HepG2 (cell line): ENCODE data around the gene RAET1E. TPM values are rescaled to one million over a fixed set of nuclear protein-coding genes. Genes with fewer than 3 reads are reported as not detected.

Experiments
- ARNT ChIP-seq: fragments of 450-650 bp; IDR thresholded peaks from 2 replicates; pipeline ENCODE4 v1.6.1; 2017
- BORCS8-MEF2B ChIP-seq: sonication (generic); formaldehyde crosslinking; IDR thresholded peaks from 2 replicates; pipeline ENCODE4 v1.8.0; 2022; ENCODE audit warnings: mild to moderate bottlenecking, missing genetic modification reagents
- BRD4 ChIP-seq: sonication (generic); formaldehyde crosslinking; IDR thresholded peaks from 2 replicates; pipeline ENCODE4 v1.4.0; 2020; ENCODE audit warnings: missing genetic modification reagents
- CBX5 ChIP-seq: sonication (generic); formaldehyde crosslinking; IDR thresholded peaks from 2 replicates; pipeline ENCODE4 v1.4.0; 2020; ENCODE audit warnings: missing genetic modification reagents, borderline replicate concordance
- CEBPG ChIP-seq: IDR thresholded peaks from 2 replicates; pipeline ENCODE4 v1.6.1; 2016
- KAT7 ChIP-seq: IDR thresholded peaks from 2 replicates; pipeline ENCODE4 v1.6.1; 2018; ENCODE audit warnings: borderline replicate concordance, missing compliant biosample characterization
- MXI1 ChIP-seq: IDR thresholded peaks from 3 replicates; pipeline ENCODE4 v1.6.1; 2012; ENCODE audit warnings: low read depth, low read length, inconsistent platforms, borderline replicate concordance
- SKIL ChIP-seq: sonication (generic); formaldehyde crosslinking; IDR thresholded peaks from 2 replicates; pipeline ENCODE4 v1.8.0; 2022; ENCODE audit warnings: missing genetic modification reagents, mild to moderate bottlenecking, moderate library complexity, borderline replicate concordance
- SSRP1 ChIP-seq: IDR thresholded peaks from 2 replicates; pipeline ENCODE4 v1.6.1; 2016; ENCODE audit warnings: control low read depth
- TEF ChIP-seq: sonication (generic); formaldehyde crosslinking; IDR thresholded peaks from 2 replicates; pipeline ENCODE4 v1.5.0; 2020; ENCODE audit warnings: missing genetic modification reagents
- THAP9 ChIP-seq: sonication (generic); formaldehyde crosslinking; IDR thresholded peaks from 2 replicates; pipeline ENCODE4; 2020; ENCODE audit warnings: missing genetic modification reagents, mild to moderate bottlenecking, borderline replicate concordance
- THYN1 ChIP-seq: sonication (generic); formaldehyde crosslinking; IDR thresholded peaks from 2 replicates; pipeline ENCODE4 v1.8.1; 2023; ENCODE audit warnings: low read depth, mild to moderate bottlenecking, moderate library complexity, missing genetic modification reagents, borderline replicate concordance
- ZBTB46 ChIP-seq: sonication (generic); formaldehyde crosslinking; IDR thresholded peaks from 2 replicates; pipeline ENCODE4 v1.4.0; 2020; ENCODE audit warnings: mild to moderate bottlenecking, missing genetic modification reagents, borderline replicate concordance
- ZNF20 ChIP-seq: sonication (generic); formaldehyde crosslinking; IDR thresholded peaks from 2 replicates; pipeline ENCODE4 v1.4.0; 2020; ENCODE audit warnings: mild to moderate bottlenecking, moderate library complexity, missing genetic modification reagents
- ZNF235 ChIP-seq: sonication (generic); formaldehyde crosslinking; IDR thresholded peaks from 2 replicates; pipeline ENCODE4 v1.8.1; 2023; ENCODE audit warnings: mild to moderate bottlenecking, missing genetic modification reagents, borderline replicate concordance
- polyA plus RNA-seq, 8 experiments: library from polyadenylated mRNA; depleted of rRNA in 3 of 8; stranded (reverse) in 7 of 8; unstranded in 1 of 8; fragments of >200 nt; fragmentation: Illumina TruSeq in 4 of 8; extraction: Trizol in 4 of 8; gene quantifications; 2 replicates each; pipeline versions ENCODE4 v1.2.1 to v1.2.3, GENCODE V29; 2011 to 2016; ENCODE audit warnings: low read depth in 4 of 8, missing spikeins in 1 of 8, mixed read lengths in 1 of 8; ENCODE audit not compliant: insufficient read depth in 1 of 8
- total RNA-seq, 5 experiments: library from RNA; depleted of rRNA; stranded (reverse); fragments of >200 nt; fragmentation: Illumina TruSeq; extraction: Trizol; gene quantifications; 2 replicates each; pipeline ENCODE4 v1.2.3, GENCODE V29; 2016; ENCODE audit warnings: low read depth in 1 of 5
- TF ChIP-seq, protein P1 (sequence below): sonication (generic); formaldehyde crosslinking; IDR thresholded peaks from 2 replicates; pipeline ENCODE4 v1.4.0; 2020; ENCODE audit warnings: missing genetic modification reagents, borderline replicate concordance

The RAET1E gene
- total and polyA plus RNA-seq, 2 of the 13 experiments (the other 11 are each of a cell fraction or from before 2014, with no cell fraction given), result not detected

DNA sequence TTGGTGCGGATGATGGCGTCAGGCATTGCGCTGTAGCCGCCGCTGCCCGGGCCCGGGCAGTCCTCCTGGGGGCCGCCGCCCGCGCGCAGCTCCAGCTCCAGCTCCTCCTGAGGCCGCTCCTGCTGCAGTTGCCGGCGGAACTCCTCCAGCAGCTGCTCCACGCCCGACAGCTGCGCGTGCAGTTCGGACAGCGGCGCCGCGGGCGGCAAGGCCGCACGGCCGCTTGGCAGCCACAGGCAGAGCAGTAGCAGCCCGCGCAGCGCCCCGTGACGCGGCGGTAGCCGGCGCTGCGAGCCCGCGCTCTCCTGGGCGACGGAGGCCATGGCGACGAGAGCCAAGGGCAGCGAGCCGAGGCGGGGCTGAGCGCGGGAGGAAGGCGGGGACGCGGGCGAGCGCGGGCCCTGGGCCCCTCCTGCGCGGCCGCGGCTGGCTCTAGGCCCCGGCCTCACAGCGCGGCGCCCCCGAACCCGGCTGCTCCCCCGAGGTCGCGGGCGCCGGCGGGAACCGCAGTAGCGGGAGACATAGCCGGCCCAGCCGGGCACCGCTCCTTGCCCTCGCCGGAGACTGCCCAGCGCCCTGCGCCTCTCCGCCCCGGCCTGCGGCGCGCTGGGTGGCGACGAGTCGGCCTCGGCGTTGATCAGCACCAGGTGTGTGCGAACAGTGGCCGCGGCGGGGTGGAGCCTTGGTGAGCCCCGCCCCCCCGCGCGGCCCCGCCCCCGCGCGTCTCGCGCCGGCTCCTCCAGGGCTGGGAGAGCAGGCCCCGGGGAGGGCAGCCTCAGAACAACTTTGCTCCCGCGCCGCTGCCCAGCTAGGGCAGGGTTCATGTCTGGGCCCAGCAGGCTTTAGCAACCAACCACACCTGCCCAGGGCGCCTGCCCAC is 34.0 kb downstream of the RAET1E start, which contains the start of gene LRP11 (continued):
- TF ChIP-seq, protein P1, sequence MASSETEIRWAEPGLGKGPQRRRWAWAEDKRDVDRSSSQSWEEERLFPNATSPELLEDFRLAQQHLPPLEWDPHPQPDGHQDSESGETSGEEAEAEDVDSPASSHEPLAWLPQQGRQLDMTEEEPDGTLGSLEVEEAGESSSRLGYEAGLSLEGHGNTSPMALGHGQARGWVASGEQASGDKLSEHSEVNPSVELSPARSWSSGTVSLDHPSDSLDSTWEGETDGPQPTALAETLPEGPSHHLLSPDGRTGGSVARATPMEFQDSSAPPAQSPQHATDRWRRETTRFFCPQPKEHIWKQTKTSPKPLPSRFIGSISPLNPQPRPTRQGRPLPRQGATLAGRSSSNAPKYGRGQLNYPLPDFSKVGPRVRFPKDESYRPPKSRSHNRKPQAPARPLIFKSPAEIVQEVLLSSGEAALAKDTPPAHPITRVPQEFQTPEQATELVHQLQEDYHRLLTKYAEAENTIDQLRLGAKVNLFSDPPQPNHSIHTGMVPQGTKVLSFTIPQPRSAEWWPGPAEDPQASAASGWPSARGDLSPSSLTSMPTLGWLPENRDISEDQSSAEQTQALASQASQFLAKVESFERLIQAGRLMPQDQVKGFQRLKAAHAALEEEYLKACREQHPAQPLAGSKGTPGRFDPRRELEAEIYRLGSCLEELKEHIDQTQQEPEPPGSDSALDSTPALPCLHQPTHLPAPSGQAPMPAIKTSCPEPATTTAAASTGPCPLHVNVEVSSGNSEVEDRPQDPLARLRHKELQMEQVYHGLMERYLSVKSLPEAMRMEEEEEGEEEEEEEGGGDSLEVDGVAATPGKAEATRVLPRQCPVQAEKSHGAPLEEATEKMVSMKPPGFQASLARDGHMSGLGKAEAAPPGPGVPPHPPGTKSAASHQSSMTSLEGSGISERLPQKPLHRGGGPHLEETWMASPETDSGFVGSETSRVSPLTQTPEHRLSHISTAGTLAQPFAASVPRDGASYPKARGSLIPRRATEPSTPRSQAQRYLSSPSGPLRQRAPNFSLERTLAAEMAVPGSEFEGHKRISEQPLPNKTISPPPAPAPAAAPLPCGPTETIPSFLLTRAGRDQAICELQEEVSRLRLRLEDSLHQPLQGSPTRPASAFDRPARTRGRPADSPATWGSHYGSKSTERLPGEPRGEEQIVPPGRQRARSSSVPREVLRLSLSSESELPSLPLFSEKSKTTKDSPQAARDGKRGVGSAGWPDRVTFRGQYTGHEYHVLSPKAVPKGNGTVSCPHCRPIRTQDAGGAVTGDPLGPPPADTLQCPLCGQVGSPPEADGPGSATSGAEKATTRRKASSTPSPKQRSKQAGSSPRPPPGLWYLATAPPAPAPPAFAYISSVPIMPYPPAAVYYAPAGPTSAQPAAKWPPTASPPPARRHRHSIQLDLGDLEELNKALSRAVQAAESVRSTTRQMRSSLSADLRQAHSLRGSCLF (CRISPR knock-in tag), result no peak
- no peak for TF ChIP-seq THAP9 (CRISPR knock-in tag)
- TF ChIP-seq BORCS8-MEF2B (CRISPR knock-in tag), result peak; percentile 83; the same call in 1 of the 2 replicates
- peak; percentile 82; the same call in 1 of the 3 replicates for TF ChIP-seq MXI1
- TF ChIP-seq CBX5 (CRISPR knock-in tag), result no peak
- TF ChIP-seq CEBPG (CRISPR knock-in tag), result no peak
- TF ChIP-seq ARNT, result no peak
- peak; percentile 45; the same call in 1 of the 2 replicates for TF ChIP-seq KAT7
- TF ChIP-seq SSRP1 (CRISPR knock-in tag), result no peak
- TF ChIP-seq ZNF20 (CRISPR knock-in tag), result no peak
- no peak for TF ChIP-seq THYN1
- no peak for TF ChIP-seq TEF (CRISPR knock-in tag)
- TF ChIP-seq ZBTB46 (CRISPR knock-in tag), result 0 out of 2 replicates have a peak, but pooled peaks have one; percentile 55
- no peak; the same call in 1 of the 2 replicates for TF ChIP-seq SKIL (CRISPR knock-in tag)
- TF ChIP-seq BRD4 (CRISPR knock-in tag), result no peak
- no peak; the same call in 1 of the 2 replicates for TF ChIP-seq ZNF235
